ENCODE data around the gene LGALS1. TPM values are rescaled to one million over a fixed set of nuclear protein-coding genes. Genes with fewer than 3 reads are reported as not detected.

Gene LGALS1
- total RNA-seq, 1 experiment from 2014 or later, result 2,325 TPM

DNA sequence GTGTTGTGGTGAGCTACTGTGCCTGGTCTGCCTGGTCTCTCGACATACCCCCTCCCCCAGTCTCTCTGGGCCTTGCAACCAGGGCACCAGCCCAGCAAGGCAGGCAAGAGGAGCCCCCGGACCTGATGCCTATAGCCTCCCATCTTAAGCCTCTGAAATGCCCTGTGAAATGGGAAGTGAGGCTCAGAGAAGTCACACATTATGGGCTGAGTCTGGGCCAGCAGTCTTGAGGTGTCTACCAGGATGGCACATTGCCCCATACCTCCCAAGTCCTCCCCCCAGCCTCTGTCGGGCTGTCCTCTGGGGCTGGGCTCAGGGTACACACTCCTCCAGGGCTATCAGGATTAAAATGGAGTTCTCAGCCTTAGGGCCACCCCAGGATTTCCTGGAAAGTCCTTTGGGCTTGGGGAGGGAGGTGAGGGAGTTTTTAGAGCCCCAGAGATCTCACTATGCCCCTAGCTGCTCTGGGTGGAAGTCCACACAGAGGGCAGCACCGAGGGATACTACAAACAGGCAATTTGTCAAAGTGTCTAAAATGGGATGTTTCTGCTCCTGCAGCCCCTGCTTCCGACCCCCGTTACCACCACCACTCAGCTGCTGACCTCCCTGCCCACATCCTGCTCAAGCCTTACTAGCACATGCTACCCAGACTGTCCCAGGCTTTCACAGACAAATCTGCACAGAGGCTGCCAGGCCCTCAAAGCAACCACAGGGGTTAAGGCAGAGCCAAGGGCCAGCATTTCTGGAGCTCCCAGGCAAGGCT is 39.1 kb upstream of the LGALS1 start:
- Histone ChIP-seq H3K36me3 (ENCODE audit: low read depth, low read length) (no peaks in the 10 kb centered on the region), H3K27ac (ENCODE audit: low read length) (no peak overlapping the region), H3F3A (ENCODE audit: low read length, unreplicated experiment) (no peaks in the 10 kb centered on the region), H3K9ac (ENCODE audit: low read length) (no peak overlapping the region), H3K79me2 (ENCODE audit: low read length) (0 out of 2 replicates have a peak, but pooled peaks cover 6% of the 10 kb centered on the region), H3K9me2 (replicated peaks; ENCODE audit: low read length) (no peaks in the 10 kb centered on the region), H3K4me3 (ENCODE audit: low read length) (no peak overlapping the region), H2AFZ (ENCODE audit: low read length) (no peak overlapping the region), H4K20me1 (ENCODE audit: low read length) (no peaks in the 10 kb centered on the region), H3K27me3 (ENCODE audit: low read length) (no peaks in the 10 kb centered on the region), H3K4me1 (ENCODE audit: insufficient read depth, low read length) (peaks cover 9% of the 10 kb centered on the region; the same call in 1 of the 2 replicates), H3K4me2 (ENCODE audit: low read length) (no peak overlapping the region), H3K9me3 (ENCODE audit: low read length) (no peaks in the 10 kb centered on the region)
- no peak for DNase-seq
- CTCF ChIA-PET, result no interaction called here
- no peak for TF ChIP-seq EZH2 (IDR thresholded peaks at IDR 0.05; ENCODE audit: low read length, unreplicated experiment)
- TF ChIP-seq, protein P1, sequence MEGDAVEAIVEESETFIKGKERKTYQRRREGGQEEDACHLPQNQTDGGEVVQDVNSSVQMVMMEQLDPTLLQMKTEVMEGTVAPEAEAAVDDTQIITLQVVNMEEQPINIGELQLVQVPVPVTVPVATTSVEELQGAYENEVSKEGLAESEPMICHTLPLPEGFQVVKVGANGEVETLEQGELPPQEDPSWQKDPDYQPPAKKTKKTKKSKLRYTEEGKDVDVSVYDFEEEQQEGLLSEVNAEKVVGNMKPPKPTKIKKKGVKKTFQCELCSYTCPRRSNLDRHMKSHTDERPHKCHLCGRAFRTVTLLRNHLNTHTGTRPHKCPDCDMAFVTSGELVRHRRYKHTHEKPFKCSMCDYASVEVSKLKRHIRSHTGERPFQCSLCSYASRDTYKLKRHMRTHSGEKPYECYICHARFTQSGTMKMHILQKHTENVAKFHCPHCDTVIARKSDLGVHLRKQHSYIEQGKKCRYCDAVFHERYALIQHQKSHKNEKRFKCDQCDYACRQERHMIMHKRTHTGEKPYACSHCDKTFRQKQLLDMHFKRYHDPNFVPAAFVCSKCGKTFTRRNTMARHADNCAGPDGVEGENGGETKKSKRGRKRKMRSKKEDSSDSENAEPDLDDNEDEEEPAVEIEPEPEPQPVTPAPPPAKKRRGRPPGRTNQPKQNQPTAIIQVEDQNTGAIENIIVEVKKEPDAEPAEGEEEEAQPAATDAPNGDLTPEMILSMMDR (conservative IDR thresholded peaks at IDR 0.05; ENCODE audit: low read depth, low read length), result 0 out of 2 replicates have a peak, but pooled peaks have one; percentile 10
- no TSS peak for BruUV-seq (replicated peaks)
- intact Hi-C loops (cut with micrococcal nuclease), result no loop called here
- POLR2A ChIA-PET (ENCODE audit: unreplicated experiment), result no interaction called here
- ATAC-seq, result no peak

DNA sequence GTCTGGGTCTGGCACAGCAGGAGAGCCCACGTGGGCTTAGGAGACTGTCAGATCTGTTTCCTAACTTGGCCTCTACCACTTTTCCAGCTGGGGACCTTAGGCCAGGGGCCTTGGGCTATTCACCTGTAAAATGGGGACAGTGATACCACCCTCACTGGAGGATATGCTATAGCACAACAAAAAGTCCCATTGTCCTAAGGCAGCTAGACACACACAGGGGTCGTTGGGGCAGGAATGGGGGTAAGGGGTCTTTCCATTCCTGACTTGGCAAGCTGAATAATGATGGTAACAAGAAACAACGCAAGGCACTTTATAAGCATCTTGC is 38.5 kb upstream of the LGALS1 start:
- Histone ChIP-seq H3F3A (ENCODE audit: low read length, unreplicated experiment) (no peaks in the 10 kb centered on the region), H3K27ac (ENCODE audit: low read length) (no peak overlapping the region), H3K9me2 (replicated peaks; ENCODE audit: low read length) (no peaks in the 10 kb centered on the region), H3K4me3 (ENCODE audit: low read length) (no peak overlapping the region), H3K79me2 (ENCODE audit: low read length) (0 out of 2 replicates have a peak, but pooled peaks cover 6% of the 10 kb centered on the region), H3K9me3 (ENCODE audit: low read length) (no peaks in the 10 kb centered on the region), H3K9ac (ENCODE audit: low read length) (no peak overlapping the region), H2AFZ (ENCODE audit: low read length) (no peak overlapping the region), H3K36me3 (ENCODE audit: low read depth, low read length) (no peaks in the 10 kb centered on the region), H4K20me1 (ENCODE audit: low read length) (no peaks in the 10 kb centered on the region), H3K4me2 (ENCODE audit: low read length) (no peak overlapping the region), H3K27me3 (ENCODE audit: low read length) (no peaks in the 10 kb centered on the region), H3K4me1 (ENCODE audit: insufficient read depth, low read length) (peaks cover 9% of the 10 kb centered on the region; the same call in 1 of the 2 replicates)
- no TSS peak for BruUV-seq (replicated peaks)
- TF ChIP-seq EZH2phosphoT487 (IDR thresholded peaks at IDR 0.05; ENCODE audit: borderline replicate concordance, low read length) (no peak), EZH2 (IDR thresholded peaks at IDR 0.05; ENCODE audit: low read length, unreplicated experiment) (no peak)
- TF ChIP-seq, protein P1 (conservative IDR thresholded peaks at IDR 0.05; ENCODE audit: low read depth, low read length), result no peak
- DNase-seq (no peak), ATAC-seq (no peak)
- intact Hi-C loops (cut with micrococcal nuclease), result no loop called here
- ChIA-PET POLR2A (ENCODE audit: unreplicated experiment) (no interaction called here), CTCF (no interaction called here)

DNA sequence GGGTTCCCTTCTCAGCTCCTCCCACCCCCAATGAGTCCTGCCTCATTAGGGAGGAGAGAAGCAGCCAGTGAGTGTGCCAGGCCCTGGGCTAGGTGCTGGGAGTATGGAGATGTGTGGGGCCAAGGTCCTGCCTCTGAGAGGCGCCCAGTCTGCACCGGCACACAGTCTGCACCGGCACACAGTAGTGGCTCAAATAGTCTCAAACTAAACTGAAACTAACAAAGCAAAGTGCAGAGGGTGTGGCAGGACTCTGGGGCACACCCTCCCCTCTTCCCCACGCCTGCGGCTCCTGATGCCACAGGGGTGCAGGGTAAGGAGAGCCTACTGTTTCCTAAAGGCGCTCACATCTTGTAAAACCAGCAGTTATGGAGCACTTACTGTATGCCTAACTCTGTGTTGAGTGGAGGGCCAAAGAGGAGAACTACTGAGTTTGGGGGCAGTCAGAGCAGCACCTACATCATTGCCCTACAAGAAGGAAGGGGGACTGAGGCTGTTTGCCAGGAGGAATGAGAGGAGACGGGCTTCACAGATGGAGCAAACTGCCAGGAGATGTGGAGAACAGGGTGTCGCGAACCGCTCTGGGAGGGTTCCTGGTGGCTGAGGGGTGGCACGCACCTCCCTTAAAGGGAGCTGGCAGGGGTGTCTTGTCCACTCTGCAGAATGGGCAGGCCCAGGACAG is 36.9 kb upstream of the LGALS1 start:
- no peak overlapping the region for H2AFZ ChIP-seq (ENCODE audit: low read length)
- H3K27me3 ChIP-seq (ENCODE audit: low read length), result no peaks in the 10 kb centered on the region
- no peaks in the 10 kb centered on the region for H3F3A ChIP-seq (ENCODE audit: low read length, unreplicated experiment)
- no peak overlapping the region for H3K4me2 ChIP-seq (ENCODE audit: low read length)
- peaks cover 9% of the 10 kb centered on the region; the same call in 1 of the 2 replicates for H3K4me1 ChIP-seq (ENCODE audit: insufficient read depth, low read length)
- intact Hi-C loops (cut with micrococcal nuclease), result no loop called here
- BruUV-seq (replicated peaks), result no TSS peak
- 0 out of 2 replicates have a peak, but pooled peaks cover 6% of the 10 kb centered on the region for H3K79me2 ChIP-seq (ENCODE audit: low read length)
- H4K20me1 ChIP-seq (ENCODE audit: low read length), result no peaks in the 10 kb centered on the region
- TF ChIP-seq EZH2 (IDR thresholded peaks at IDR 0.05; ENCODE audit: low read length, unreplicated experiment) (no peak), EZH2phosphoT487 (IDR thresholded peaks at IDR 0.05; ENCODE audit: borderline replicate concordance, low read length) (no peak)
- TF ChIP-seq, protein P1 (conservative IDR thresholded peaks at IDR 0.05; ENCODE audit: low read depth, low read length), result no peak
- H3K9ac ChIP-seq (ENCODE audit: low read length), result no peak overlapping the region
- no peaks in the 10 kb centered on the region for H3K36me3 ChIP-seq (ENCODE audit: low read depth, low read length)
- H3K4me3 ChIP-seq (ENCODE audit: low read length), result no peak overlapping the region
- ChIA-PET POLR2A (ENCODE audit: unreplicated experiment) (no interaction called here), CTCF (no interaction called here)
- DNase-seq (no peak), ATAC-seq (peak; percentile 3; the same call in 1 of the 2 replicates)
- no peak overlapping the region for H3K27ac ChIP-seq (ENCODE audit: low read length)
- H3K9me2 ChIP-seq (replicated peaks; ENCODE audit: low read length), result no peaks in the 10 kb centered on the region
- no peaks in the 10 kb centered on the region for H3K9me3 ChIP-seq (ENCODE audit: low read length)
